ENCODE results near the gene GPR152.

Gene GPR152

GRCh38 chr11:67437082-67437808 is 15.3 kb downstream of the GPR152 start, which contains the start of gene PTPRCAP:
TSS of gene PTPRCAP (minus strand) at chr11:67437682. CDS start at chr11:67437619, 63 bp downstream.
- H4K20me1 ChIP-seq (ENCODE audit: insufficient read depth, low read length): no peaks in the 10 kb centered on the region
- H3K9ac ChIP-seq (ENCODE audit: low read length): peak within 1 kb of the TSS; percentile 99

DNA sequence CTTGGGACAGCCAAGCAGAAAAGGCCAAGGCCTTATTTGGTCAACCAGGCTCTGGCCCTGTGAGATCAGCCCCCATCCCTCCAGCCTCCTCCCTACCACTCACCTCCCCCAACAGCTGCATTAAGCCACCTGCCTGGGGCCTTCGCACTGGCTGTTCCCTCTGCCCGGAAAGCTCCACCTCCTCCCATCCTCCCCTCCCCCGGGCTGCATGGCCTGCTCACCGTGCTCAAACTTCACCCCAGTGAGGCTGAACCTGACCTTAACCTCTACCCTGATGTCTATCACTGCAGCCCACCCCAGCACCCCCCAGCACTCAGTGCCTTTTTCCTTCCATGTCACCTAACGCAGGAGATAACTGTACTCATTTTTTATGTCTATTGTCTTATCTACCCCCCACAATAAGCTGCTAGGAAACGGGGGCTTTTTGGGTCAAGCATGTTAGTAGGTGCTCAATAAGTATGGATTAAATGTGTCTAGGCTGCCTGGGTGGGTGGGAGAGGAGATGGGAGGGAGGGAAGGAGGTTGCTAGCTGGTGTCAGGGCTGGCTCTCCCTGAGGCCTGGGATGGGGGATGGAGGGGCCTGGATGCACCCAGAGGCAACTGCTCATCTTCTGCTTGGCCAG is 16.0 kb downstream of the GPR152 start:
- Histone ChIP-seq H3K9ac (ENCODE audit: low read length) (peak overlapping the region; percentile 99), H3K9me3 (ENCODE audit: insufficient read depth, low read length) (no peaks in the 10 kb centered on the region), H3K27ac (ENCODE audit: low read length) (peak overlapping the region; percentile 96), H3K27me3 (ENCODE audit: low read depth, low read length) (no peaks in the 10 kb centered on the region), H4K20me1 (ENCODE audit: insufficient read depth, low read length) (no peaks in the 10 kb centered on the region), H3K4me2 (ENCODE audit: low read length) (peak overlapping the region; percentile 99), H2AFZ (ENCODE audit: low read depth, low read length) (no peak overlapping the region), H3K4me3 (ENCODE audit: low read length) (peak overlapping the region; percentile 83), H3K79me2 (ENCODE audit: low read length) (peaks cover 48% of the 10 kb centered on the region), H3K36me3 (replicated peaks; ENCODE audit: low read depth, low read length) (peaks cover 42% of the 10 kb centered on the region), H3K4me1 (ENCODE audit: low read length) (peaks cover 58% of the 10 kb centered on the region)
- TF ChIP-seq EZH2phosphoT487 (IDR thresholded peaks at IDR 0.05; ENCODE audit: low read depth) (no peak), CTCF (IDR thresholded peaks at IDR 0.05; ENCODE audit: low read depth, low read length) (no peak)

More at GRCh38 chr11:67437082-67437808, 15.3 kb downstream of the GPR152 start, which contains the start of gene PTPRCAP:
- TF ChIP-seq EZH2phosphoT487 (IDR thresholded peaks at IDR 0.05; ENCODE audit: low read depth): no peak
- no peak for TF ChIP-seq CTCF (IDR thresholded peaks at IDR 0.05; ENCODE audit: low read depth, low read length)
- Histone ChIP-seq H3K79me2 (ENCODE audit: low read length) (peaks cover 48% of the 10 kb centered on the region), H3K27me3 (ENCODE audit: low read depth, low read length) (no peaks in the 10 kb centered on the region), H2AFZ (ENCODE audit: low read depth, low read length) (no peak within 1 kb of the TSS), H3K4me2 (ENCODE audit: low read length) (peak within 1 kb of the TSS; percentile 99), H3K4me3 (ENCODE audit: low read length) (peak within 1 kb of the TSS; percentile 83), H3K27ac (ENCODE audit: low read length) (peak within 1 kb of the TSS; percentile 96), H3K9me3 (ENCODE audit: insufficient read depth, low read length) (no peaks in the 10 kb centered on the region), H3K36me3 (replicated peaks; ENCODE audit: low read depth, low read length) (peaks cover 39% of the 10 kb centered on the region), H3K4me1 (ENCODE audit: low read length) (peaks cover 58% of the 10 kb centered on the region)

DNA sequence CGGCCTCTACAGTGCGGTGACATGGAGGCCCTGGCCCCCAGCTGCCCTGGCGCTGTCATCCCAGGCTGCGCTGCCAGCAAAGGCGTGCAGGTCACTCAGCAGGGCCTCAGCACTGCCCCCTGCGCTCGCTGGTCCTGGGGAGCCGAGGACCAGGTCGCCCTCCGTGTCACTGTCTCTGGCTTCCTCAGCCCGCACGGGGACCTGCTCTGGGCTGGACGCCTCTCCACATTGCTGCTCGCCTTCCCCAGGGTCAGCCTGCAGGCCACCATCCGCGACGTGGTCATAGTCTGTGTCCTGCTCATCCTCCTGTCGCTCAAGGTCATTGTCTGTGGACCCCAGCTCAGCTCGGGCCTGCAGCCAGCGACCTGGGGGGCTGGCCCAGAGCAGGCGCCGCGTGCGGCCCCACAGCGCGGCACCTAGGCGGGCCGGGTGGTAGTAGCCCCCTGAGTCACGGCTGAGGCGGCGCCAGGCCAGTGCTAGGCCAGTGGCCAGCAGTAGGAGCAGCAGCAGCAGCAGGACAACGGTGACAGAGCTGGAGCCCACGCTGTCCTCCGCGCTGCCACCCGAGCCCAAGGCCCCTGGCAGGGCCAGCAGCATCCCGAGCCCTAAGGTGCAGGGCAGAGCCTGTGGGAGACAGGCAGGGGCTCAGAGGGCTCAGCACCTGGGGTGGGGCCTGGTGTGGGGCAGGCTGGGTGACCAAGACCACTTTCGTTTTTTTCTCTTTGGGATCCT is 16.6 kb downstream of the GPR152 start:
- H3K27ac ChIP-seq (ENCODE audit: low read length): peak overlapping the region; percentile 96
- H3K9me3 ChIP-seq (ENCODE audit: insufficient read depth, low read length): no peaks in the 10 kb centered on the region
- peaks cover 48% of the 10 kb centered on the region for H3K79me2 ChIP-seq (ENCODE audit: low read length)
- no peaks in the 10 kb centered on the region for H3K27me3 ChIP-seq (ENCODE audit: low read depth, low read length)
- H3K36me3 ChIP-seq (replicated peaks; ENCODE audit: low read depth, low read length): peaks cover 42% of the 10 kb centered on the region
- TF ChIP-seq CTCF (IDR thresholded peaks at IDR 0.05; ENCODE audit: low read depth, low read length): no peak
- no peak for TF ChIP-seq EZH2phosphoT487 (IDR thresholded peaks at IDR 0.05; ENCODE audit: low read depth)
- H4K20me1 ChIP-seq (ENCODE audit: insufficient read depth, low read length): no peaks in the 10 kb centered on the region
- peak overlapping the region; percentile 99 for H3K4me2 ChIP-seq (ENCODE audit: low read length)
- H2AFZ ChIP-seq (ENCODE audit: low read depth, low read length): no peak overlapping the region
- peaks cover 58% of the 10 kb centered on the region for H3K4me1 ChIP-seq (ENCODE audit: low read length)
- peak overlapping the region; percentile 83 for H3K4me3 ChIP-seq (ENCODE audit: low read length)
- peak overlapping the region; percentile 99 for H3K9ac ChIP-seq (ENCODE audit: low read length)

All from OCI-LY3 (cell line).